ENCODE measurements around the gene HSF5. TPM values are rescaled to one million over a fixed set of nuclear protein-coding genes. Genes with fewer than 3 reads are reported as not detected.

HSF5 gene
- total RNA-seq, 1 donor from 2014 or later: not detected

GRCh38 chr17:58498177-58498828, 10.1 kb upstream of the HSF5 start:
- Mint-ChIP-seq H3K4me1 (ENCODE audit: unreplicated experiment) (no peaks in the 10 kb centered on the region), H3K27me3 (ENCODE audit: unreplicated experiment) (no peaks in the 10 kb centered on the region), H3K4me3 (ENCODE audit: unreplicated experiment) (no peak overlapping the region), H3K27ac (ENCODE audit: unreplicated experiment) (no peak overlapping the region), H3K9me3 (ENCODE audit: unreplicated experiment) (no peaks in the 10 kb centered on the region), H3K36me3 (ENCODE audit: unreplicated experiment) (peaks cover 53% of the 10 kb centered on the region)
- TF ChIP-seq, protein P1, sequence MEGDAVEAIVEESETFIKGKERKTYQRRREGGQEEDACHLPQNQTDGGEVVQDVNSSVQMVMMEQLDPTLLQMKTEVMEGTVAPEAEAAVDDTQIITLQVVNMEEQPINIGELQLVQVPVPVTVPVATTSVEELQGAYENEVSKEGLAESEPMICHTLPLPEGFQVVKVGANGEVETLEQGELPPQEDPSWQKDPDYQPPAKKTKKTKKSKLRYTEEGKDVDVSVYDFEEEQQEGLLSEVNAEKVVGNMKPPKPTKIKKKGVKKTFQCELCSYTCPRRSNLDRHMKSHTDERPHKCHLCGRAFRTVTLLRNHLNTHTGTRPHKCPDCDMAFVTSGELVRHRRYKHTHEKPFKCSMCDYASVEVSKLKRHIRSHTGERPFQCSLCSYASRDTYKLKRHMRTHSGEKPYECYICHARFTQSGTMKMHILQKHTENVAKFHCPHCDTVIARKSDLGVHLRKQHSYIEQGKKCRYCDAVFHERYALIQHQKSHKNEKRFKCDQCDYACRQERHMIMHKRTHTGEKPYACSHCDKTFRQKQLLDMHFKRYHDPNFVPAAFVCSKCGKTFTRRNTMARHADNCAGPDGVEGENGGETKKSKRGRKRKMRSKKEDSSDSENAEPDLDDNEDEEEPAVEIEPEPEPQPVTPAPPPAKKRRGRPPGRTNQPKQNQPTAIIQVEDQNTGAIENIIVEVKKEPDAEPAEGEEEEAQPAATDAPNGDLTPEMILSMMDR (IDR thresholded peaks at IDR 0.05): no peak
- DNase-seq (ENCODE audit: extremely low spot score, unreplicated experiment): no peak

DNA sequence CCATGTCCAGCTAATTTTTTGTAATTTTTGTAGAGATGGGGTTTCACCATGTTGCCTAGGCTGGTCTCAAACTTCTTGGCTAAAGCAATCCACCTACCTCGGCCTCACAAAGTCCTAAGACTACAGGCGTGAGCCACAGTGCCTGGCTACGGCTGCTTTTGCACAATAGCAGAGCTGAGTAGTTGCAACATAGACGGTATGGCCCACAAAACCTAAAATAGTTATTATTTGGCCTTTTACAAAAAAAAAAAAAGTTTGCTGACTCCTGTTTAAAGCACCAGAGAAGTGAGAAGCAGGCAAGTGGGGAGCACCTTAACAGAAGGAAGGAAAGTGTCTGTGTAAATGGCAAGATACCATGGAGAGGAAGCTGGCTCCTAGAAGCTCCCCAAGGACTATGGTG, 5.3 kb upstream of the HSF5 start:
- Mint-ChIP-seq H3K4me1 (ENCODE audit: unreplicated experiment) (no peaks in the 10 kb centered on the region), H3K36me3 (ENCODE audit: unreplicated experiment) (peaks cover 73% of the 10 kb centered on the region), H3K9me3 (ENCODE audit: unreplicated experiment) (no peaks in the 10 kb centered on the region), H3K4me3 (ENCODE audit: unreplicated experiment) (no peak overlapping the region), H3K27me3 (ENCODE audit: unreplicated experiment) (no peaks in the 10 kb centered on the region), H3K27ac (ENCODE audit: unreplicated experiment) (no peak overlapping the region)
- peak; percentile 27 for DNase-seq (ENCODE audit: extremely low spot score, unreplicated experiment)
- TF ChIP-seq, protein P1 (IDR thresholded peaks at IDR 0.05): no peak

DNA sequence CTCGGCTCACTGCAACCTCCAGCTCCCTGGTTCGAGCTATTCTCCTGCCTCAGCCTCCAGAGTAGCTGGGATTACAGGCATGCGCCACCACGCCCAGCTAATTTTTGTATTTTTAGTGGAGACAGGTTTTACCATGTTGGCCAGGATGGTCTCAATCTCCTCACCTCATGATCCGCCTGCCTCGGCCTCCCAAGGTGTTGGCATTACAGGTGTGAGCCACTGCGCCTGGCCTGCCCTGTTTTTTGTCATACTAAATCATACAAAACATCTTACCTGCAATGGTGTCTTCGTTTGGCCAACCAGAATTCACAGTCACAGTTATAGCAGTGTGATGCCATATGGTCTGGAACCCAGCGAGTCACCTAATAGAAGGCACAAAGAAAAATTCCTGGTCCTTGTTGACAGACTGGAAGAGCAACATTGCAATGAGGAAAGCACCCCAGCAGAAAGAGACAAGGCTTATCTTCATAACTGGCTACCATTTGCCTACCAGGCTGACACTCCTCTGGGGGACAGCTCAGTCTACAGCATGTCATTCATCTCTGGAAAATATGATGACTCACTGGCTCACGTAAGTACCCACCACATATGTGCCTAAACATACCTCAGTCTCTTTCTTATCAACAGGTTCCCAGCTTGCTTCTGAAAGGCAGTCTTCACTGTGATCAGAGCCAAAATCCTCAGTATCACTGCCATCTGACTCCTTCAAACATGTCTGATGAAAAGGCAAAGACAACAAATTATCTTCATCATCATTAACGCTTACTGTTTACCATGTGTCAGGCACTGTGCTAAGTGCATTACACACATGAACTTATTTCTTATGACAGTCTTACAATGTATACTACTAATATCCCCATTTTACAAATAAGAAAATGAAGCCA, 4.3 kb upstream of the HSF5 start:
- DNase-seq (ENCODE audit: extremely low spot score, unreplicated experiment): peak; percentile 46
- no peak overlapping the region for H3K27ac Mint-ChIP-seq (ENCODE audit: unreplicated experiment)
- no peak overlapping the region for H3K4me3 Mint-ChIP-seq (ENCODE audit: unreplicated experiment)
- H3K4me1 Mint-ChIP-seq (ENCODE audit: unreplicated experiment): no peaks in the 10 kb centered on the region
- H3K9me3 Mint-ChIP-seq (ENCODE audit: unreplicated experiment): no peaks in the 10 kb centered on the region
- no peaks in the 10 kb centered on the region for H3K27me3 Mint-ChIP-seq (ENCODE audit: unreplicated experiment)
- H3K36me3 Mint-ChIP-seq (ENCODE audit: unreplicated experiment): peaks cover 69% of the 10 kb centered on the region
- TF ChIP-seq, protein P1 (IDR thresholded peaks at IDR 0.05): no peak

- TF ChIP-seq, protein P1 (IDR thresholded peaks at IDR 0.05): no peak
- Mint-ChIP-seq H3K27ac (ENCODE audit: unreplicated experiment) (no peak overlapping the region), H3K27me3 (ENCODE audit: unreplicated experiment) (no peaks in the 10 kb centered on the region), H3K4me1 (ENCODE audit: unreplicated experiment) (no peaks in the 10 kb centered on the region), H3K4me3 (ENCODE audit: unreplicated experiment) (no peak overlapping the region), H3K9me3 (ENCODE audit: unreplicated experiment) (no peaks in the 10 kb centered on the region), H3K36me3 (ENCODE audit: unreplicated experiment) (peaks cover 66% of the 10 kb centered on the region)
- DNase-seq (ENCODE audit: extremely low spot score, unreplicated experiment): peak; percentile 25
These were observed 3.4 kb upstream of the HSF5 start for GRCh38 chr17:58491510-58492045.

GRCh38 chr17:58488428-58488890, 251 bp upstream of the HSF5 start:
- TF ChIP-seq, protein P1 (IDR thresholded peaks at IDR 0.05): no peak
- no peaks in the 10 kb centered on the region for H3K4me1 Mint-ChIP-seq (ENCODE audit: unreplicated experiment)
- no peak overlapping the region for H3K4me3 Mint-ChIP-seq (ENCODE audit: unreplicated experiment)
- no peaks in the 10 kb centered on the region for H3K9me3 Mint-ChIP-seq (ENCODE audit: unreplicated experiment)
- no peak for DNase-seq (ENCODE audit: extremely low spot score, unreplicated experiment)
- no peaks in the 10 kb centered on the region for H3K27me3 Mint-ChIP-seq (ENCODE audit: unreplicated experiment)
- H3K27ac Mint-ChIP-seq (ENCODE audit: unreplicated experiment): no peak overlapping the region
- H3K36me3 Mint-ChIP-seq (ENCODE audit: unreplicated experiment): peaks cover 43% of the 10 kb centered on the region
